Measurements from ENCODE around the gene NNT.
"Not testable (repeated sequence)": the region's sequence is repeated elsewhere in the genome, so short reads cannot be mapped to it uniquely, and the experiment has no call there.

The NNT gene

GRCh38 chr5:43634621-43635020 is 31.6 kb downstream of the NNT start:
- DNase-seq = no peak

- DNase-seq = peak; percentile 26
Measured at GRCh38 chr5:43635374-43635773, 32.4 kb downstream of the NNT start.

GRCh38 chr5:43636076-43636475 is 33.1 kb downstream of the NNT start:
- DNase-seq = no peak

GRCh38 chr5:43637416-43637815 is 34.4 kb downstream of the NNT start:
- no peak for DNase-seq

- DNase-seq = no peak
Measured at GRCh38 chr5:43638107-43638506, 35.1 kb downstream of the NNT start.

GRCh38 chr5:43638546-43638945 is 35.6 kb downstream of the NNT start:
- peak; percentile 20 for DNase-seq

GRCh38 chr5:43639566-43639965 is 36.6 kb downstream of the NNT start:
- no peak for DNase-seq

GRCh38 chr5:43642428-43642827 is 39.4 kb downstream of the NNT start:
- DNase-seq = no peak

GRCh38 chr5:43643327-43643726 is 40.3 kb downstream of the NNT start:
- DNase-seq = no peak

GRCh38 chr5:43643750-43644149 is 40.8 kb downstream of the NNT start:
- DNase-seq = no peak

GRCh38 chr5:43646992-43647391 is 44.0 kb downstream of the NNT start:
- DNase-seq = no peak

GRCh38 chr5:43647789-43648188 is 44.8 kb downstream of the NNT start:
- DNase-seq = no peak

GRCh38 chr5:43648499-43649124 is 45.6 kb downstream of the NNT start:
- peak; percentile 19 for DNase-seq

GRCh38 chr5:43649256-43649655 is 46.3 kb downstream of the NNT start:
- DNase-seq = peak; percentile 38

GRCh38 chr5:43652537-43653302 is 49.7 kb downstream of the NNT start:
- no peak for DNase-seq

GRCh38 chr5:43658509-43658908 is 55.5 kb downstream of the NNT start:
- peak; percentile 60 for DNase-seq

GRCh38 chr5:43659075-43659474 is 56.1 kb downstream of the NNT start:
- DNase-seq = no peak

GRCh38 chr5:43661102-43661501 is 58.1 kb downstream of the NNT start:
- DNase-seq = peak; percentile 43

- DNase-seq = no peak
Measured at GRCh38 chr5:43663916-43664315, 60.9 kb downstream of the NNT start.

GRCh38 chr5:43664501-43665040 is 61.6 kb downstream of the NNT start:
- no peak for DNase-seq

- DNase-seq = not testable (repeated sequence)
Measured at GRCh38 chr5:43665749-43666148, 62.8 kb downstream of the NNT start.

GRCh38 chr5:43666728-43667127 is 63.7 kb downstream of the NNT start:
- DNase-seq = not testable (repeated sequence)

GRCh38 chr5:43667379-43667778 is 64.4 kb downstream of the NNT start:
- DNase-seq = not testable (repeated sequence)

GRCh38 chr5:43674536-43674935 is 71.6 kb downstream of the NNT start:
- DNase-seq = peak; percentile 24
